Left lung (tissue), 10 donors: Measurements from ENCODE around the gene VSX1. TPM values are rescaled to one million over a fixed set of nuclear protein-coding genes. Genes with fewer than 3 reads are reported as not detected.

Experiments
- ATAC-seq: fragments of 200-7000 bp; cut with Tn5 transposase; one replicate; pipeline ENCODE4 v1.9.1; 2020; ENCODE audit warnings: moderate library complexity
- DNase-seq, 4 donors: peaks; one replicate each; pipeline ENCODE4 v3.0.0-alpha.2; 2013 to 2020
- H3K27ac ChIP-seq, 2 donors: fragments of 200-600 bp; sonication (generic) in 1 of 2; one replicate each; pipeline versions ENCODE4 v1.5.0 to v1.8.0; 2020 to 2021
- H3K27me3 ChIP-seq, 2 donors: fragments of 200-600 bp; sonication (generic) in 1 of 2; one replicate each; pipeline versions ENCODE4 v1.5.0 to v1.8.0; 2020 to 2021
- H3K36me3 ChIP-seq, 2 donors: fragments of 200-600 bp; sonication (generic) in 1 of 2; one replicate each; pipeline versions ENCODE4 v1.5.0 to v1.8.0; 2020 to 2021
- H3K4me1 ChIP-seq, 2 donors: fragments of 200-600 bp; one replicate each; pipeline ENCODE4 v1.8.0; 2021
- H3K4me3 ChIP-seq, 2 donors: fragments of 200-600 bp; sonication (generic) in 1 of 2; one replicate each; pipeline versions ENCODE4 v1.5.0 to v1.8.0; 2020 to 2021; ENCODE audit warnings: mild to moderate bottlenecking in 1 of 2
- H3K9me3 ChIP-seq, 2 donors: fragments of 200-600 bp; sonication (generic) in 1 of 2; one replicate each; pipeline versions ENCODE4 v1.5.0 to v1.8.0; 2020 to 2021
- intact Hi-C, 2 donors: fragments of 100-400 bp; cut with DNase I; formaldehyde crosslinking; loops; one replicate each; pipeline versions ENCODE4 v1.11.2 to v1.14.2; 2022
- polyA plus RNA-seq, 6 donors: library from polyadenylated mRNA; unstranded; fragments of 120-200 nt; gene quantifications; one replicate each; pipeline ENCODE4 v1.2.1, GENCODE V29; 2013; ENCODE audit not compliant: insufficient read length in 6 of 6
- total RNA-seq, 2 donors: library from RNA; stranded (reverse); fragmentation: NEBNext Ultra II Directional; extraction: Animal tissue kit (Norgen Biotek cat#: 25700); gene quantifications; one replicate each; pipeline ENCODE4 v1.2.1, GENCODE V29; 2021
- TF ChIP-seq, protein P1 (sequence below), 2 donors: fragments of 200-600 bp; sonication (generic) in 1 of 2; IDR thresholded peaks; one replicate each; pipeline versions ENCODE4 v1.5.0 to v1.8.0; 2021; ENCODE audit warnings: antibody characterized with exemption in 2 of 2
- donor health status: DM: no; HTN: yes; CAD: no.
- donor health status: DM: no; HTN: no; CAD: no.

The VSX1 gene
- total and polyA plus RNA-seq, 8 donors = 0.10 TPM; not detected in 7

- intact Hi-C loops = loop anchor here in 1 of 2 donors (10.0 kb wide), 1 partner anchor 96 kb away; no protein-coding TSS in a partner anchor
- Histone ChIP-seq H3K4me3 (no peak overlapping the region), H3K27ac (no peak overlapping the region), H3K9me3 (no peaks in the 10 kb centered on the region), H3K36me3 (no peaks in the 10 kb centered on the region), H3K4me1 (peaks cover 0 to 20% of the 10 kb centered on the region in 2 donors), H3K27me3 (peaks cover 83 to 93% of the 10 kb centered on the region in 2 donors)
- ATAC-seq (no peak), DNase-seq (no peak)
- TF ChIP-seq, protein P1, sequence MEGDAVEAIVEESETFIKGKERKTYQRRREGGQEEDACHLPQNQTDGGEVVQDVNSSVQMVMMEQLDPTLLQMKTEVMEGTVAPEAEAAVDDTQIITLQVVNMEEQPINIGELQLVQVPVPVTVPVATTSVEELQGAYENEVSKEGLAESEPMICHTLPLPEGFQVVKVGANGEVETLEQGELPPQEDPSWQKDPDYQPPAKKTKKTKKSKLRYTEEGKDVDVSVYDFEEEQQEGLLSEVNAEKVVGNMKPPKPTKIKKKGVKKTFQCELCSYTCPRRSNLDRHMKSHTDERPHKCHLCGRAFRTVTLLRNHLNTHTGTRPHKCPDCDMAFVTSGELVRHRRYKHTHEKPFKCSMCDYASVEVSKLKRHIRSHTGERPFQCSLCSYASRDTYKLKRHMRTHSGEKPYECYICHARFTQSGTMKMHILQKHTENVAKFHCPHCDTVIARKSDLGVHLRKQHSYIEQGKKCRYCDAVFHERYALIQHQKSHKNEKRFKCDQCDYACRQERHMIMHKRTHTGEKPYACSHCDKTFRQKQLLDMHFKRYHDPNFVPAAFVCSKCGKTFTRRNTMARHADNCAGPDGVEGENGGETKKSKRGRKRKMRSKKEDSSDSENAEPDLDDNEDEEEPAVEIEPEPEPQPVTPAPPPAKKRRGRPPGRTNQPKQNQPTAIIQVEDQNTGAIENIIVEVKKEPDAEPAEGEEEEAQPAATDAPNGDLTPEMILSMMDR (IDR thresholded peaks at IDR 0.05) = no peak
Measured at GRCh38 chr20:25079171-25079570, 2.8 kb downstream of the VSX1 start.

GRCh38 chr20:25078662-25079061, 3.3 kb downstream of the VSX1 start:
- H3K27ac ChIP-seq = no peak overlapping the region
- H3K4me1 ChIP-seq = peaks cover 0 to 20% of the 10 kb centered on the region in 2 donors
- no peak for ATAC-seq
- H3K27me3 ChIP-seq = peaks cover 78 to 89% of the 10 kb centered on the region in 2 donors
- H3K9me3 ChIP-seq = no peaks in the 10 kb centered on the region
- TF ChIP-seq, protein P1 (IDR thresholded peaks at IDR 0.05) = no peak
- no peak overlapping the region for H3K4me3 ChIP-seq
- DNase-seq = no peak
- intact Hi-C loops = loop anchor here in 1 of 2 donors (10.0 kb wide), 1 partner anchor 96 kb away; no protein-coding TSS in a partner anchor
- H3K36me3 ChIP-seq = no peaks in the 10 kb centered on the region

DNA sequence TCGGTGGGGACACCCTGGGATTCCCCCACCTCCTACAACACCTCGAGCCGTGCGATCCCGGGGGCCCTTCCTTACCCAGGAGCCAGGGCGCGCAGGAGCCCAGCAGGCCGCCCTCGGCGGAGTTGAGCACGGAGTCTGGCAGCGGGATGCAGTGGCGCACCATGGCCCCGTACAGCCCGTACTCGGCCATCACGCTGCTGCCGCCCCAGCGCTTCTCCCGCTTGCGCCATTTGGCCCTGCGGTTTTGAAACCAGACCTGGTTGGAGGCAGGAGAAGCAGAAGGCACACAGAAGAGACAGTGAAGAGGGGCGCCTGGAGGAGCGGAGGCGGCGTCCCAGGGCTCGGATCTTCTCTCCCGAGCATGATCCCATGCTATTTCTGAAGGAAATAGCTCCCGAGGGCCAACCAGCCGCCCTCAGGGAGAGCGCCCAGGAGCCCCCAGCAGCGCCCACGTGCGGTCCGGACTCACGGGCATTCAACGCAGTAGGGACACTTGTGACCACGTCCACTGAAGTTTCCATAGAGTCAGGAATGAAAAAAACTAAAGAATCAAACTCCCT, 4.3 kb downstream of the VSX1 start:
- no peak overlapping the region for H3K27ac ChIP-seq
- ATAC-seq = peak; percentile 42
- peak overlapping the region in 1 of 2 donors; percentile 3 for H3K4me3 ChIP-seq

GRCh38 chr20:25076731-25077609, 5.0 kb downstream of the VSX1 start:
- Histone ChIP-seq H3K27ac (no peak overlapping the region), H3K4me3 (peak overlapping the region in 1 of 2 donors; percentile 3), H3K27me3 (peaks cover 74 to 89% of the 10 kb centered on the region in 2 donors), H3K9me3 (no peaks in the 10 kb centered on the region), H3K36me3 (no peaks in the 10 kb centered on the region), H3K4me1 (peaks cover 0 to 20% of the 10 kb centered on the region in 2 donors)
- intact Hi-C loops = loop anchor here in 1 of 2 donors (10.0 kb wide), 1 partner anchor 98 kb away; no protein-coding TSS in a partner anchor
- ATAC-seq = peak; percentile 53
- DNase-seq = no peak
- TF ChIP-seq, protein P1 (IDR thresholded peaks at IDR 0.05) = peak in 1 of 2 donors; percentile 14

More for the DNA sequence above, 4.3 kb downstream of the VSX1 start:
- H3K9me3 ChIP-seq = no peaks in the 10 kb centered on the region
- H3K36me3 ChIP-seq = no peaks in the 10 kb centered on the region
- intact Hi-C loops = loop anchor here in 1 of 2 donors (10.0 kb wide), 1 partner anchor 97 kb away; no protein-coding TSS in a partner anchor
- H3K27me3 ChIP-seq = peaks cover 75 to 89% of the 10 kb centered on the region in 2 donors
- TF ChIP-seq, protein P1 (IDR thresholded peaks at IDR 0.05) = no peak
- peak in 1 of 4 donors; percentile 88 for DNase-seq
- peaks cover 0 to 20% of the 10 kb centered on the region in 2 donors for H3K4me1 ChIP-seq

DNA sequence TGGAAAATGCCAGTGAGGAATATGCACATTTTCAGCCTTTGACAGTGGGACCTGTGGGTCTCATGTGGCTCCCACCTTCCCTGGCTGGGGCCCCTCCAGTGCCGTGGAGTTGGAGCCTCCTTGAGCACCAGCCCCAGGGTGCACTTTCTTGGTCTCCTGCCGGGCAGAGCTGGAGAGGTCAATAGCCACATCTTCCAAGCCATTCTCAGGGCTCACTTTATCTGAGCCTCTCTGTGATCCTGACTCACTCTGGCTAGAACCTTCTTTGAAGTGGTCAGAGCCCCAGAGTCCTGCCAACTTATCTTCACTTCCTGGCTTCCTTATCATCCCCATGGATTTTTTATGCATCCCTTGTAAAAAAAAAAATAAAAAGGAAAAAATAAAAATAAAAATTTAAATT, 5.7 kb downstream of the VSX1 start:
- intact Hi-C loops = loop anchor here in 1 of 2 donors (10.0 kb wide), 1 partner anchor 99 kb away; no protein-coding TSS in a partner anchor

More for the DNA sequence above, 5.7 kb downstream of the VSX1 start:
- ATAC-seq = no peak
- Histone ChIP-seq H3K4me3 (no peak overlapping the region), H3K27me3 (peaks cover 69 to 89% of the 10 kb centered on the region in 2 donors), H3K4me1 (peaks cover 0 to 12% of the 10 kb centered on the region in 2 donors), H3K27ac (no peak overlapping the region), H3K9me3 (no peaks in the 10 kb centered on the region), H3K36me3 (no peaks in the 10 kb centered on the region)
- TF ChIP-seq, protein P1 (IDR thresholded peaks at IDR 0.05) = no peak
- DNase-seq = no peak
